DOHH2 (cell line): Measurements from ENCODE around the gene KDM5B.

ENCODE experiments used
- H3F3A ChIP-seq: fragments of 200-600 bp; sonication (generic), shearing (Covaris generic); 2 replicates; pipeline ENCODE4 v1.6.0; 2016; ENCODE audit warnings: antibody characterized with exemption, mild to moderate bottlenecking; ENCODE audit not compliant: control insufficient read depth, insufficient read depth
- H3K27ac ChIP-seq: fragments of 200-600 bp; sonication (generic); 2 replicates; pipeline ENCODE4 v1.5.1; 2014; ENCODE audit warnings: low read depth, mild to moderate bottlenecking, low read length, moderate library complexity
- H3K27me3 ChIP-seq: fragments of 200-600 bp; sonication (generic); 2 replicates; pipeline ENCODE4 v1.6.1; 2014; ENCODE audit warnings: mild to moderate bottlenecking, low read length, mixed read lengths; ENCODE audit not compliant: control insufficient read depth
- H3K36me3 ChIP-seq: fragments of 200-600 bp; sonication (generic); 2 replicates; pipeline ENCODE4 v1.6.1; 2014; ENCODE audit warnings: mild to moderate bottlenecking, low read length, moderate library complexity, mixed read lengths; ENCODE audit not compliant: control insufficient read depth
- H3K4me1 ChIP-seq: fragments of 200-600 bp; sonication (generic); 2 replicates; pipeline ENCODE4 v1.6.1; 2014; ENCODE audit warnings: mild to moderate bottlenecking, low read length, mixed read lengths; ENCODE audit not compliant: control insufficient read depth
- H3K4me2 ChIP-seq: fragments of 200-600 bp; sonication (generic); 2 replicates; pipeline ENCODE4 v1.6.0; 2014; ENCODE audit warnings: mild to moderate bottlenecking, low read length, moderate library complexity
- H3K4me3 ChIP-seq: fragments of 200-600 bp; sonication (generic); 2 replicates; pipeline ENCODE4 v1.5.1; 2014; ENCODE audit warnings: mild to moderate bottlenecking, low read length, mixed read lengths
- H3K79me2 ChIP-seq: fragments of 200-600 bp; sonication (generic); 2 replicates; pipeline ENCODE4 v1.6.1; 2014; ENCODE audit warnings: mild to moderate bottlenecking, low read length, mixed read lengths; ENCODE audit not compliant: control insufficient read depth
- H3K9me2 ChIP-seq: fragments of 200-600 bp; sonication (generic); replicated peaks from 2 replicates; pipeline ENCODE4 v1.6.1; 2014; ENCODE audit warnings: mild to moderate bottlenecking, low read length, mixed read lengths; ENCODE audit not compliant: control insufficient read depth
- H3K9me3 ChIP-seq: fragments of 200-600 bp; sonication (generic); 2 replicates; pipeline ENCODE4 v1.6.1; 2014; ENCODE audit warnings: antibody characterized with exemption, low read length, mixed read lengths; ENCODE audit not compliant: control insufficient read depth, insufficient read depth
- H4K20me1 ChIP-seq: fragments of 200-600 bp; sonication (generic); 2 replicates; pipeline ENCODE4 v1.6.0; 2014; ENCODE audit warnings: low read depth, mild to moderate bottlenecking, antibody characterized with exemption, low read length, moderate library complexity; ENCODE audit not compliant: control insufficient read depth, insufficient read depth
- EZH2phosphoT487 ChIP-seq: fragments of 200-600 bp; sonication (generic); IDR thresholded peaks from 2 replicates; pipeline ENCODE4 v1.6.1; 2017; ENCODE audit warnings: borderline replicate concordance, mild to moderate bottlenecking, antibody characterized with exemption, low read length, moderate library complexity, mixed read lengths
- TF ChIP-seq, protein P1 (sequence below): fragments of 200-600 bp; sonication (generic); IDR thresholded peaks from one replicate; pipeline ENCODE4 v1.5.1; 2014; ENCODE audit warnings: antibody characterized with exemption, mild to moderate bottlenecking, low read depth, low read length; ENCODE audit not compliant: poor library complexity, severe bottlenecking

Gene KDM5B

DNA sequence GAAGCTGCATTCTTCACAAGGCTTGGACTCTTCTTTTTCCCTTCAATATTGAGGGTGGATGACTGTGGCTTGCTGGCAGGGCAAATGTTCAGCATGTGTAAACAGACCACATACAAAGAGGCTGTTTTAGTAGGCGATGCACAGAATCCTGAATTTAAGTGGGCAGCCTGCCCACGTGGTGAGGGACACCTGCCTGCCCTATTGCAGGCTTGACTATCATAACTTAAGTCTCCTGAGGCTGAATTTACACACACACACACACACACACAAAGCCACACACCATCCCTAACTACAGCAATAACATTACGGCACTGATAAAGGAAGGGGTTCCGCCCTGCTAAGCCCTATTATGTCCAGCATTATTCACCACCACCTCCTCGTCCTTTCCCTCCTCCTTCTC is 113.9 kb downstream of the KDM5B start:
- H3K79me2 ChIP-seq = no peaks in the 10 kb centered on the region
- H3K4me2 ChIP-seq = no peak overlapping the region
- no peak overlapping the region for H3K4me3 ChIP-seq
- H3K27ac ChIP-seq = no peak overlapping the region
- no peaks in the 10 kb centered on the region for H3K9me2 ChIP-seq
- TF ChIP-seq, protein P1, sequence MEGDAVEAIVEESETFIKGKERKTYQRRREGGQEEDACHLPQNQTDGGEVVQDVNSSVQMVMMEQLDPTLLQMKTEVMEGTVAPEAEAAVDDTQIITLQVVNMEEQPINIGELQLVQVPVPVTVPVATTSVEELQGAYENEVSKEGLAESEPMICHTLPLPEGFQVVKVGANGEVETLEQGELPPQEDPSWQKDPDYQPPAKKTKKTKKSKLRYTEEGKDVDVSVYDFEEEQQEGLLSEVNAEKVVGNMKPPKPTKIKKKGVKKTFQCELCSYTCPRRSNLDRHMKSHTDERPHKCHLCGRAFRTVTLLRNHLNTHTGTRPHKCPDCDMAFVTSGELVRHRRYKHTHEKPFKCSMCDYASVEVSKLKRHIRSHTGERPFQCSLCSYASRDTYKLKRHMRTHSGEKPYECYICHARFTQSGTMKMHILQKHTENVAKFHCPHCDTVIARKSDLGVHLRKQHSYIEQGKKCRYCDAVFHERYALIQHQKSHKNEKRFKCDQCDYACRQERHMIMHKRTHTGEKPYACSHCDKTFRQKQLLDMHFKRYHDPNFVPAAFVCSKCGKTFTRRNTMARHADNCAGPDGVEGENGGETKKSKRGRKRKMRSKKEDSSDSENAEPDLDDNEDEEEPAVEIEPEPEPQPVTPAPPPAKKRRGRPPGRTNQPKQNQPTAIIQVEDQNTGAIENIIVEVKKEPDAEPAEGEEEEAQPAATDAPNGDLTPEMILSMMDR = no peak
- no peaks in the 10 kb centered on the region for H3K4me1 ChIP-seq
- no peaks in the 10 kb centered on the region for H3K9me3 ChIP-seq
- no peaks in the 10 kb centered on the region for H3K36me3 ChIP-seq
- no peaks in the 10 kb centered on the region for H4K20me1 ChIP-seq
- H3F3A ChIP-seq = no peaks in the 10 kb centered on the region
- peaks cover 2% of the 10 kb centered on the region; the same call in 1 of the 2 replicates for H3K27me3 ChIP-seq

DNA sequence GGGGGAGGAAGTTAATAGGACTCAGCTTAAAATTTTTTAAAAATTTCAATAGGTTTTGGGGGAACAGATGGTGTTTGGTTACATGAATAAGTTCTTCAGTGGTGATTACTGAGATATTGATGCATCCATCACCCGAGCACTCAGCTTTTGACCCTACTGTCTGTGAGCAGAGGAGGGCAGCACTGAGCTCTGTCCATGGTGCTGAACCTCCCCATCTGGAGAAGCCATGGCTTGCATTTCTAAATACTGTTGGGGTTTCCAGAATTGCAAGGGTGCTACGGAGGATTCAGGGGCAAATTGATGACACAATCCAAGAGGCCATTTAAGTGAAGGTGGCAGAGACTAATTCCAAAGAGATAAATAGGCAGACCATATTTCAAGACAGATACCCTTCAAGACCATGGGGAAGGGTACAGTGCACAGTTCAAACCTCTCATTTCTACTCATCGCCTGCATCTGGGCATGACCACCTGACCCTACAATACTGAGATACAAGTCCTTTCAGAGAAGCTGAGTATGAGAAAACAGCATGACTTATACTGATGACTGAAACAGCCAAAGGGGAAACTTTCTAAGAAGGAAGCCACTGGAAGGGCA is 115.2 kb downstream of the KDM5B start:
- no peak overlapping the region for H3K27ac ChIP-seq
- no peaks in the 10 kb centered on the region for H4K20me1 ChIP-seq
- H3K4me1 ChIP-seq = no peaks in the 10 kb centered on the region
- no peaks in the 10 kb centered on the region for H3K79me2 ChIP-seq
- no peak overlapping the region for H3K4me3 ChIP-seq
- H3K4me2 ChIP-seq = no peak overlapping the region
- peaks cover 2% of the 10 kb centered on the region; the same call in 1 of the 2 replicates for H3K27me3 ChIP-seq
- no peaks in the 10 kb centered on the region for H3K9me2 ChIP-seq
- H3K9me3 ChIP-seq = no peaks in the 10 kb centered on the region
- H3F3A ChIP-seq = no peaks in the 10 kb centered on the region
- TF ChIP-seq, protein P1 = no peak
- TF ChIP-seq EZH2phosphoT487 = no peak
- H3K36me3 ChIP-seq = no peaks in the 10 kb centered on the region

DNA sequence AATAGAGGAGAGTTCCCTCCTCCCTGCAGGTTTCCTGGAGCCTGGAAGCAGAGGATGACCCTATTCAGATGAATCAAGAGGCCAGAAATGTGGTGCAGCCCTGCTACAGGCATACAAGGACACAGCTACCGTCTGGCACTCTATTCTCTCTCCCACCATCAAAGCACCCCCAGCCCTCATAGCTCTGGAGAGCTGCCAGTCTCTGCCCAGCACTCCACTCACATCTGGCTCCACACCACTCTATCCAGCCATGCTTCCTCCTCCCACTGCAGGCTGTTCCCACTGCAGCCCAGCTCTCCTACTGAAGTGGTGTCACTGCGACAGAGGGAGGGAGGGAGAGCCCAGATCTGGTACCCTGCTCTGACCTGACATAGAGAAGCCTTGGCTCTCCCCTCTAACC is 116.4 kb downstream of the KDM5B start:
- H3K9me2 ChIP-seq = no peaks in the 10 kb centered on the region
- H3K27ac ChIP-seq = no peak overlapping the region
- H3K27me3 ChIP-seq = peaks cover 2% of the 10 kb centered on the region; the same call in 1 of the 2 replicates
- no peaks in the 10 kb centered on the region for H3K79me2 ChIP-seq
- no peak overlapping the region for H3K4me2 ChIP-seq
- H3K4me3 ChIP-seq = no peak overlapping the region
- no peaks in the 10 kb centered on the region for H3K9me3 ChIP-seq
- no peaks in the 10 kb centered on the region for H3K4me1 ChIP-seq
- no peaks in the 10 kb centered on the region for H3F3A ChIP-seq
- H4K20me1 ChIP-seq = no peaks in the 10 kb centered on the region
- TF ChIP-seq, protein P1 = no peak
- no peak for TF ChIP-seq EZH2phosphoT487
- H3K36me3 ChIP-seq = no peaks in the 10 kb centered on the region
